Panc1 (cell line): ENCODE data around the gene RTP1. TPM values are rescaled to one million over a fixed set of nuclear protein-coding genes. Genes with fewer than 3 reads are reported as not detected.

Experiments used
- ATAC-seq: fragments of 200-7000 bp; cut with Tn5 transposase; 2 replicates; pipeline ENCODE4 v1.9.1; 2020; ENCODE audit warnings: mild to moderate bottlenecking, moderate library complexity
- BruUV-seq: library from RNA; stranded (reverse); fragments of 400-500 nt; replicated peaks from 2 replicates; lab custom pipeline; 2021; lab: Mats Ljungman, UMichigan
- CTCF ChIA-PET: fragments of 300-600 bp; sonication (Branson Sonifier 250); formaldehyde crosslinking; loops from one replicate; lab custom pipeline; 2022; ENCODE audit warnings: antibody characterized with exemption; lab: Charles Lee
- POLR2A ChIA-PET: fragments of 300-600 bp; sonication (Branson Sonifier 250); formaldehyde crosslinking; loops from one replicate; lab custom pipeline; 2022; ENCODE audit warnings: antibody characterized with exemption; lab: Charles Lee
- DNase-seq: peaks from one replicate; pipeline ENCODE4 v3.0.0-alpha.2; 2010; ENCODE audit warnings: low read depth, low spot score
- H3K27ac ChIP-seq: 2 replicates; pipeline ENCODE4 v1.5.1; 2011; ENCODE audit warnings: mild to moderate bottlenecking, low read length, inconsistent platforms
- H3K27me3 ChIP-seq: fragments of 200-500 bp; sonication (Bioruptor generic); 2 replicates; pipeline ENCODE4 v1.6.0; 2014; ENCODE audit warnings: low read length, inconsistent platforms; ENCODE audit not compliant: control insufficient read depth, insufficient read depth
- H3K36me3 ChIP-seq: fragments of 200-500 bp; sonication (Bioruptor generic); 2 replicates; pipeline ENCODE4 v1.5.1; 2014; ENCODE audit warnings: inconsistent platforms, mild to moderate bottlenecking, low read length, moderate library complexity; ENCODE audit not compliant: control insufficient read depth, insufficient read depth
- H3K4me1 ChIP-seq: 2 replicates; pipeline ENCODE4 v1.5.1; 2011; ENCODE audit warnings: inconsistent platforms, mild to moderate bottlenecking, low read length, moderate library complexity; ENCODE audit not compliant: control insufficient read depth, insufficient read depth
- H3K4me3 ChIP-seq, 2 experiments: 2 replicates each; pipeline ENCODE4 v1.5.1; 2011 to 2012; ENCODE audit warnings: low read depth in 2 of 2, low read length in 2 of 2, mild to moderate bottlenecking in 2 of 2, inconsistent platforms in 1 of 2, moderate library complexity in 1 of 2
- H3K9me3 ChIP-seq: fragments of 200-500 bp; sonication (Bioruptor generic); 2 replicates; pipeline ENCODE4 v1.5.1; 2014; ENCODE audit warnings: low read depth, mild to moderate bottlenecking, inconsistent platforms, low read length, moderate library complexity; ENCODE audit not compliant: control insufficient read depth, insufficient read depth
- CTCF ChIP-seq: fragments of 450-650 bp; IDR thresholded peaks from 2 replicates; pipeline ENCODE4 v1.5.1; 2017; ENCODE audit warnings: mild to moderate bottlenecking
- POLR2AphosphoS5 ChIP-seq: IDR thresholded peaks from 2 replicates; pipeline ENCODE4 v1.6.1; 2012; ENCODE audit warnings: mild to moderate bottlenecking, low read depth, low read length, moderate library complexity
- REST ChIP-seq, 2 experiments: IDR thresholded peaks; 2 replicates each; pipeline ENCODE4 v1.6.1; 2011 to 2012; ENCODE audit warnings: low read depth in 2 of 2, control low read depth in 1 of 2, low read length in 1 of 2, mild to moderate bottlenecking in 1 of 2, moderate library complexity in 1 of 2; ENCODE audit not compliant: insufficient read depth in 1 of 2
- SIN3A ChIP-seq: IDR thresholded peaks from 2 replicates; pipeline ENCODE4 v1.6.1; 2012; ENCODE audit warnings: low read depth, mild to moderate bottlenecking, low read length, moderate library complexity, borderline replicate concordance; ENCODE audit not compliant: insufficient read depth
- TCF7L2 ChIP-seq: IDR thresholded peaks from 2 replicates; pipeline ENCODE4 v1.6.1; 2011; ENCODE audit warnings: mild to moderate bottlenecking, low read depth, low read length, inconsistent platforms
- in situ Hi-C: cut with HindIII; loops from 2 replicates; pipeline ENCODE4 v1.10.0; 2016; ENCODE audit warnings: low sequenced_read_pairs, low pct_unique_long_range_greater_than_20kb
- intact Hi-C: fragments of 100-400 bp; cut with micrococcal nuclease; formaldehyde crosslinking; loops from one replicate; pipeline ENCODE4 v1.10.0; 2022; ENCODE audit not compliant: unreplicated experiment
- total RNA-seq: library from RNA; stranded (reverse); gene quantifications from one replicate; pipeline ENCODE4 v1.2.1, GENCODE V29; 2021; ENCODE audit not compliant: unreplicated experiment

Gene RTP1
- total RNA-seq, 1 experiment from 2014 or later: not detected

- no peak for ATAC-seq
- H3K4me3 ChIP-seq: no peak overlapping the region
- ChIA-PET CTCF (no interaction called here), POLR2A (no interaction called here)
- no peak for DNase-seq
- H3K9me3 ChIP-seq: no peaks in the 10 kb centered on the region
- TF ChIP-seq SIN3A (no peak), POLR2AphosphoS5 (no peak)
- no peaks in the 10 kb centered on the region for H3K36me3 ChIP-seq
- H3K4me1 ChIP-seq: no peaks in the 10 kb centered on the region
- no peaks in the 10 kb centered on the region for H3K27me3 ChIP-seq
- H3K27ac ChIP-seq: no peak overlapping the region
- intact Hi-C loops (no loop called here), in situ Hi-C loops (no loop called here)
- BruUV-seq: no TSS peak
Observed at GRCh38 chr3:187172929-187173328, 24.4 kb upstream of the RTP1 start.

GRCh38 chr3:187181454-187182170 is 15.7 kb upstream of the RTP1 start:
- H3K9me3 ChIP-seq: no peaks in the 10 kb centered on the region
- H3K4me3 ChIP-seq: no peak overlapping the region
- ChIA-PET CTCF (no interaction called here), POLR2A (no interaction called here)
- ATAC-seq: no peak
- H3K27ac ChIP-seq: no peak overlapping the region
- intact Hi-C loops (no loop called here), in situ Hi-C loops (no loop called here)
- H3K36me3 ChIP-seq: no peaks in the 10 kb centered on the region
- H3K4me1 ChIP-seq: no peaks in the 10 kb centered on the region
- no peak for DNase-seq
- no TSS peak for BruUV-seq
- peaks cover 2% of the 10 kb centered on the region; the same call in 1 of the 2 replicates for H3K27me3 ChIP-seq
- TF ChIP-seq POLR2AphosphoS5: no peak
- TF ChIP-seq TCF7L2: no peak
- no peak for TF ChIP-seq SIN3A
- TF ChIP-seq CTCF: no peak

- intact Hi-C loops (no loop called here), in situ Hi-C loops (no loop called here)
- H3K27ac ChIP-seq: no peak overlapping the region
- no peak for ATAC-seq
- no TSS peak for BruUV-seq
- no peaks in the 10 kb centered on the region for H3K4me1 ChIP-seq
- TF ChIP-seq REST (IDR thresholded peaks at IDR 0.05; ENCODE audit: insufficient read depth in 1 of 2, low read depth in 2 of 2, low read length in 1 of 2): no peak
- no peak for TF ChIP-seq CTCF
- no peak for TF ChIP-seq SIN3A
- TF ChIP-seq TCF7L2: no peak
- no peak for TF ChIP-seq POLR2AphosphoS5
- peaks cover 2% of the 10 kb centered on the region; the same call in 1 of the 2 replicates for H3K27me3 ChIP-seq
- H3K36me3 ChIP-seq: no peaks in the 10 kb centered on the region
- CTCF ChIA-PET: interaction anchor here (0.6 kb wide), 1 partner anchor 18 kb away, joined by 8 read pairs; no protein-coding TSS in a partner anchor
- POLR2A ChIA-PET: no interaction called here
- H3K9me3 ChIP-seq: no peaks in the 10 kb centered on the region
- no peak for DNase-seq
- no peak overlapping the region for H3K4me3 ChIP-seq
Observed at GRCh38 chr3:187183210-187183862, 13.9 kb upstream of the RTP1 start.
